AG10803 (cell line): ENCODE data around the gene TSPEAR.

Experiments used
- DNase-seq: peaks from one replicate; pipeline ENCODE4 v3.0.0; 2010; ENCODE audit warnings: low read depth
- H3K4me3 ChIP-seq: 2 replicates; pipeline ENCODE4 v1.5.1; 2011; ENCODE audit warnings: mild to moderate bottlenecking, low read length, control low read depth
- CTCF ChIP-seq: conservative IDR thresholded peaks from 2 replicates; pipeline ENCODE4 v1.5.1; 2011; ENCODE audit warnings: mild to moderate bottlenecking, low read length, control low read depth, inconsistent platforms

TSPEAR gene

GRCh38 chr21:44544566-44544965, 166.8 kb downstream of the TSPEAR start:
- H3K4me3 ChIP-seq: no peak overlapping the region
- DNase-seq: no peak
- no peak for TF ChIP-seq CTCF

GRCh38 chr21:44542716-44543115, 168.7 kb downstream of the TSPEAR start:
- TF ChIP-seq CTCF: no peak
- H3K4me3 ChIP-seq: no peak overlapping the region
- no peak for DNase-seq

- TF ChIP-seq CTCF: no peak
- H3K4me3 ChIP-seq: no peak overlapping the region
- DNase-seq: no peak
Observed at GRCh38 chr21:44540741-44541288, 170.6 kb downstream of the TSPEAR start.

GRCh38 chr21:44539991-44540666, 171.2 kb downstream of the TSPEAR start, which contains the start of gene KRTAP10-1:
TSS of gene KRTAP10-1 (minus strand) at chr21:44540195. CDS start at chr21:44540150, 45 bp downstream.
- H3K4me3 ChIP-seq: no peak within 1 kb of the TSS
- no peak for DNase-seq
- no peak for TF ChIP-seq CTCF

- TF ChIP-seq CTCF: no peak
- DNase-seq: no peak
- H3K4me3 ChIP-seq: no peak overlapping the region
Observed at GRCh38 chr21:44539046-44539445, 172.3 kb downstream of the TSPEAR start.

GRCh38 chr21:44537930-44538911, 173.2 kb downstream of the TSPEAR start:
- DNase-seq: no peak
- no peak for TF ChIP-seq CTCF

More at GRCh38 chr21:44537930-44538911, 173.2 kb downstream of the TSPEAR start:
- H3K4me3 ChIP-seq: no peak overlapping the region
